Activated CD4-positive, alpha-beta T cell treated with anti-CD3 and anti-CD28 coated beads, Interleukin-2, amount 10 ng/mL, durations not matched to agents 7 days and 5 days (primary cell): Measurements from ENCODE around the gene HTR3A. TPM values are rescaled to one million over a fixed set of nuclear protein-coding genes. Genes with fewer than 3 reads are reported as not detected.
"Not testable (repeated sequence)": the region's sequence is repeated elsewhere in the genome, so short reads cannot be mapped to it uniquely, and the experiment has no call there.

ENCODE experiments used
- CTCF ChIA-PET: fragments of 350-600 bp; sonication (Branson Sonifier 250); formaldehyde crosslinking; loops from one replicate; lab custom pipeline; 2021; ENCODE audit warnings: antibody characterized with exemption; lab: Charles Lee
- POLR2A ChIA-PET: fragments of 350-600 bp; sonication (Branson Sonifier 250); formaldehyde crosslinking; loops from one replicate; lab custom pipeline; 2021; ENCODE audit warnings: antibody characterized with exemption; lab: Charles Lee
- DNase-seq: peaks from one replicate; pipeline ENCODE4 v3.0.0-alpha.2; 2020
- H3K27ac Mint-ChIP-seq: one replicate; pipeline ENCODE4 v1.8.0; 2021; ENCODE audit warnings: mild to moderate bottlenecking, moderate library complexity, mixed read lengths
- H3K27me3 Mint-ChIP-seq: one replicate; pipeline ENCODE4 v1.8.0; 2021; ENCODE audit warnings: mixed read lengths
- H3K36me3 Mint-ChIP-seq: one replicate; pipeline ENCODE4 v1.8.0; 2021; ENCODE audit warnings: low read depth, mixed read lengths
- H3K4me1 Mint-ChIP-seq: one replicate; pipeline ENCODE4 v1.8.0; 2021; ENCODE audit warnings: mixed read lengths
- H3K4me3 Mint-ChIP-seq: one replicate; pipeline ENCODE4 v1.8.0; 2021; ENCODE audit warnings: mild to moderate bottlenecking, moderate library complexity, mixed read lengths
- H3K9me3 Mint-ChIP-seq: one replicate; pipeline ENCODE4 v1.8.0; 2021; ENCODE audit warnings: mixed read lengths
- total RNA-seq, 2 experiments: library from RNA; stranded (reverse); gene quantifications; one replicate each; pipeline ENCODE4 v1.2.3, GENCODE V29; 2021

The HTR3A gene
- total RNA-seq: not detected

- H3K4me1 Mint-ChIP-seq: peaks cover 3% of the 10 kb centered on the region
- ChIA-PET CTCF (interaction anchor here (1.2 to 1.4 kb wide), 2 partner anchors 10 to 54 kb away, joined by 3 read pairs; no protein-coding TSS in a partner anchor), POLR2A (interaction anchor here (0.6 kb wide), 1 partner anchor 18 kb away, joined by 4 read pairs; no protein-coding TSS in a partner anchor)
Observed at GRCh38 chr11:113974741-113975470, at the start of gene HTR3A. Gene HTR3A (plus strand): TSS chr11:113975108. CDS start chr11:113975326, 218 bp downstream.

DNA sequence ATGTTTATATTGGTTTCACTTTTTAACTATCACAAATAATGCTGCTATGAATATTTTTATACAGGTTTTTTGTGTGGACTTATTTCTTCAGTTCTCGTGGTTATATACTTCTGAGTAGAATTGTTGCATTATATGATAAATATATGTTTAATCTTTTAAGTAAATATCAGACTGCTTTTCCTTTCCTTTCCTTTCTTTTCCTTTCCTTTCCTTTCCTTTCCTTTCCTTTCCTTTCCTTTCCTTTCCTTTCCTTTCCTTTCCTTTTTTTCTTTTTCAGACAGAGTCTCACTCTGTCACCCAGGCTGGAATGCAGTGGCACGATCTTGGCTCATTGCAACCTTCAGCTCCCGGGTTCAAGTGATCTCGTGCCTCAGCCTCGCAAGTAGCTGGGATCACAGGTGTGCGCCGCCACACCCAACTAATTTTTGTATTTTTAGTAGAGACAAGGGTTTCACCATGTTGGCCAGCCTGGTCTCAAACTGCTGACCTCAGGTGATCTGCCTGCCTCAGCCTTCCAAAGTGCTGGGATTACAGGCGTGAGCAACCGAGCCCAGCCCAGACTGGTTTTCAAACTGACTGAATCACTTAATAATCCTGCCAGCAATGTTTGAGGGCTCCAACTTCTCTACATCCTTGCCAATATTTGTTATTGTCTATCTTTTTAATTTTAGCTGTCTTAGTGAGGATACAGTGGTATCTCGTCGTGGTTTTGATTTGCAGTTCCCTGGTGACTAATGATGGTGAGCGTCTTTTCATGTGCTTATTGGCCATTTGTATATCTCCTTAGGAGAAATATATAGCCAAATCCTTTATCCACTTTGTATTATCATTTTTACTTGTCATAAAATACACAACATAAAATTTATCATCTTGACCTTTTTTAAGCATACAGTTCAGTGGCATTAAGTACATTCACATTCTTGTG, 48.4 kb upstream of the HTR3A start:
- no peak for DNase-seq
- Mint-ChIP-seq H3K27ac (no peak overlapping the region), H3K4me1 (no peaks in the 10 kb centered on the region), H3K9me3 (no peaks in the 10 kb centered on the region), H3K36me3 (no peaks in the 10 kb centered on the region), H3K4me3 (no peak overlapping the region), H3K27me3 (peaks cover 10% of the 10 kb centered on the region)
- POLR2A ChIA-PET: no interaction called here
- CTCF ChIA-PET: no interaction called here

More at GRCh38 chr11:113974741-113975470, at the start of gene HTR3A:
- Mint-ChIP-seq H3K36me3 (no peaks in the 10 kb centered on the region), H3K9me3 (no peaks in the 10 kb centered on the region), H3K27me3 (peaks cover 2% of the 10 kb centered on the region), H3K4me3 (no peak within 1 kb of the TSS), H3K27ac (no peak within 1 kb of the TSS)
- DNase-seq: no peak

DNA sequence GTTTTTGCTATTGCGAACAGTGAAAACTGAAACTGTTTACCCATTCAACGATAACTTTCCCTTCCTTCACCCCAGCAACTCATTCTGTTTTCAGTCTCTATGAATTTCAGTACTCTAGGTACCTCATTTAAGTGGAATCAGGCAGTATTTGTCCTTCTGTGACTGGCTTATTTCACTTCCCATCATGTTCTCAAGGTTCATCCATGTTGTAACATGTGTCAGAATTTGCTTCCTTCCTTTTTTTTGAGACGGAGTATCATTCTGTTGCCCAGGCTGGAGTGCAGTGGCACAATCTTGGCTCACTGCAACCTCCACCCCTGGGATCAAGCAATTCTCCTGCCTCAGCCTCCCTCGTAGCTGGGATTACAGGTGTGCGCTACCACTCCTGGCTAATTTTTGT, 46.6 kb upstream of the HTR3A start:
- Mint-ChIP-seq H3K4me3 (no peak overlapping the region), H3K4me1 (no peaks in the 10 kb centered on the region), H3K27me3 (peaks cover 10% of the 10 kb centered on the region), H3K36me3 (no peaks in the 10 kb centered on the region), H3K9me3 (no peaks in the 10 kb centered on the region), H3K27ac (no peak overlapping the region)
- ChIA-PET CTCF (no interaction called here), POLR2A (no interaction called here)
- DNase-seq: no peak

GRCh38 chr11:113932788-113933187, 42.1 kb upstream of the HTR3A start:
- ChIA-PET POLR2A (no interaction called here), CTCF (no interaction called here)
- no peaks in the 10 kb centered on the region for H3K36me3 Mint-ChIP-seq
- no peaks in the 10 kb centered on the region for H3K4me1 Mint-ChIP-seq
- H3K9me3 Mint-ChIP-seq: no peaks in the 10 kb centered on the region
- DNase-seq: no peak
- peaks cover 9% of the 10 kb centered on the region for H3K27me3 Mint-ChIP-seq
- no peak overlapping the region for H3K27ac Mint-ChIP-seq
- no peak overlapping the region for H3K4me3 Mint-ChIP-seq

GRCh38 chr11:113934193-113934592, 40.7 kb upstream of the HTR3A start:
- H3K27me3 Mint-ChIP-seq, H3K36me3 Mint-ChIP-seq, H3K27ac Mint-ChIP-seq, DNase-seq, POLR2A ChIA-PET, H3K9me3 Mint-ChIP-seq, H3K4me3 Mint-ChIP-seq, CTCF ChIA-PET, H3K4me1 Mint-ChIP-seq: not testable (repeated sequence)

- H3K4me3 Mint-ChIP-seq: no peak overlapping the region
- no peaks in the 10 kb centered on the region for H3K9me3 Mint-ChIP-seq
- peaks cover 6% of the 10 kb centered on the region for H3K27me3 Mint-ChIP-seq
- no peak overlapping the region for H3K27ac Mint-ChIP-seq
- ChIA-PET CTCF (no interaction called here), POLR2A (no interaction called here)
- no peaks in the 10 kb centered on the region for H3K36me3 Mint-ChIP-seq
- no peak for DNase-seq
- no peaks in the 10 kb centered on the region for H3K4me1 Mint-ChIP-seq
Observed at GRCh38 chr11:113934761-113935160, 40.1 kb upstream of the HTR3A start.

- Mint-ChIP-seq H3K27ac (no peak overlapping the region), H3K4me3 (no peak overlapping the region), H3K9me3 (no peaks in the 10 kb centered on the region), H3K4me1 (no peaks in the 10 kb centered on the region), H3K36me3 (no peaks in the 10 kb centered on the region), H3K27me3 (peaks cover 5% of the 10 kb centered on the region)
- no peak for DNase-seq
- CTCF ChIA-PET: no interaction called here
- POLR2A ChIA-PET: no interaction called here
Observed at GRCh38 chr11:113935858-113936257, 39.0 kb upstream of the HTR3A start.

GRCh38 chr11:113937918-113938317, 37.0 kb upstream of the HTR3A start:
- Mint-ChIP-seq H3K4me3 (no peak overlapping the region), H3K9me3 (no peaks in the 10 kb centered on the region), H3K36me3 (no peaks in the 10 kb centered on the region), H3K27me3 (peaks cover 2% of the 10 kb centered on the region), H3K27ac (no peak overlapping the region), H3K4me1 (no peaks in the 10 kb centered on the region)
- no peak for DNase-seq
- POLR2A ChIA-PET: no interaction called here
- CTCF ChIA-PET: no interaction called here

- no peak overlapping the region for H3K4me3 Mint-ChIP-seq
- H3K27me3 Mint-ChIP-seq: peaks cover 2% of the 10 kb centered on the region
- H3K9me3 Mint-ChIP-seq: no peaks in the 10 kb centered on the region
- H3K36me3 Mint-ChIP-seq: no peaks in the 10 kb centered on the region
- CTCF ChIA-PET: interaction anchor here (0.7 kb wide), 1 partner anchor 87 kb away, joined by 3 read pairs; no protein-coding TSS in a partner anchor
- H3K4me1 Mint-ChIP-seq: no peaks in the 10 kb centered on the region
- no peak for DNase-seq
- no peak overlapping the region for H3K27ac Mint-ChIP-seq
- POLR2A ChIA-PET: no interaction called here
Observed at GRCh38 chr11:113942256-113942655, 32.7 kb upstream of the HTR3A start.

DNA sequence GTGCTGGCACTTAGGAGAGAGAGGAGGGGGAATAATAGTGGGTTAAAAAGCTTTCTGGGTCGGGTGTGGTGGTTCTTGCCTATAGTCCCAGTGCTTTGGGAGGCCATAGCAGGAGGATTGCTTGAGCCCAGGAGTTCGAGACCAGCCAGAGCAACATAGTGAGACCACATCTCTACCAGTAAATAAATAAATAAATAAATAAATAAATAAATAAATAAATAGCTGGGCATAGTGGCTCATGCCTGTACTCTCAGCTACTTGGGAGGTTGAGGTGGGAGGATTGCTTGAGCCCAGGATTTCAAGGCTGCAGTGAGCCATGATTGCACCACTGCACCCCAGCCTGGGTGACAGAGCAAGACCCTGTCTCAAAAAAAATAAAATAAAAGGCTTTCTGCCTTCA, 28.7 kb upstream of the HTR3A start:
- DNase-seq, POLR2A ChIA-PET, H3K36me3 Mint-ChIP-seq, H3K4me3 Mint-ChIP-seq, H3K9me3 Mint-ChIP-seq, H3K4me1 Mint-ChIP-seq, H3K27ac Mint-ChIP-seq, H3K27me3 Mint-ChIP-seq: not testable (repeated sequence)
- CTCF ChIA-PET: interaction anchor here (1.5 kb wide), 1 partner anchor 12 kb away, joined by 4 read pairs; no protein-coding TSS in a partner anchor

DNA sequence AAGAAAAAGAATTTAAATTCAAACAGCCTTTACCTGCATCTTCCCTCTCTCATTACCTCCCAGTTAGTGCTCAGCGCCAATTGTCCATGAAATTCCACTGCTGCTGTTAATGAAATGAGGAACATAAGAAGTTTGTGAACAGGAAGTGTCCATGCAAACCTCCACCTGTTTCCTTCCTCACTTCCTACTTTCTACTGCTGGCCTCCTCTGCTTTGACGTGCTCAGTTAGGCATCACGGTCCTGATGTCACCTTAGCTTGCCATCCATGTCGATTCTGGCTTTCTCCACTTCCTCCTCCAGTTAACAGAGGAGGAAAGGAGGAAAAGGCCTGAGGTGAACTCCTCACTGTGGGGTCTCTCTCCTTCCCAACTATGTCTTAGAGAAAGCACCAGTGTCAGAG, 26.9 kb upstream of the HTR3A start:
- H3K36me3 Mint-ChIP-seq: no peaks in the 10 kb centered on the region
- POLR2A ChIA-PET: no interaction called here
- H3K27me3 Mint-ChIP-seq: peaks cover 4% of the 10 kb centered on the region
- H3K9me3 Mint-ChIP-seq: no peaks in the 10 kb centered on the region
- CTCF ChIA-PET: no interaction called here
- no peaks in the 10 kb centered on the region for H3K4me1 Mint-ChIP-seq
- H3K4me3 Mint-ChIP-seq: no peak overlapping the region
- H3K27ac Mint-ChIP-seq: no peak overlapping the region
- DNase-seq: no peak

DNA sequence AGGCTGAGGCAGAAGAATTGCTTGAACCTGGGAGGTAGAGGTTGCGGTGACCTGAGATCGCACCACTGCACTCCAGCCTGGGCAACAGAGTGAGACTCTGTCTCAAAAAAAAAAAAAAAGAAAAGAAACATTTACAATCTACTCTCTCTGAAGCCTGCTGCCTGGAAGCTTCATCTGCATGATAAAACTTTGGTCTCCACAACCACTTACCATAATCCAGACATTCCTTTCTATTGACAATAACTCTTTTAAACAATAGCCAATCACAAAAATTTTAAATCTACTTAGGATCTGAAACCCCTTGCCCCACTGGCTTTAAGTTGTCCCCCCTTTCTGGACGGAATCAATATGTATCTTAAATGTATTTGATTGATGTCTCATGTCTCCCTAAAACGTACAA, 25.0 kb upstream of the HTR3A start:
- H3K36me3 Mint-ChIP-seq: no peaks in the 10 kb centered on the region

GRCh38 chr11:113951537-113951936, 23.4 kb upstream of the HTR3A start:
- H3K36me3 Mint-ChIP-seq: no peaks in the 10 kb centered on the region
- ChIA-PET CTCF (interaction anchor here (0.6 kb wide), 1 partner anchor 90 kb away, joined by 3 read pairs; no protein-coding TSS in a partner anchor), POLR2A (no interaction called here)
- DNase-seq: no peak
- H3K27ac Mint-ChIP-seq: no peak overlapping the region
- no peaks in the 10 kb centered on the region for H3K4me1 Mint-ChIP-seq
- no peak overlapping the region for H3K4me3 Mint-ChIP-seq
- peaks cover 9% of the 10 kb centered on the region for H3K27me3 Mint-ChIP-seq
- no peaks in the 10 kb centered on the region for H3K9me3 Mint-ChIP-seq

More for the DNA sequence above, 25.0 kb upstream of the HTR3A start:
- no peak for DNase-seq
- H3K27ac Mint-ChIP-seq: no peak overlapping the region
- ChIA-PET POLR2A (no interaction called here), CTCF (interaction anchor here (0.9 kb wide), 1 partner anchor 136 kb away, joined by 3 read pairs; no protein-coding TSS in a partner anchor)
- H3K9me3 Mint-ChIP-seq: no peaks in the 10 kb centered on the region
- H3K27me3 Mint-ChIP-seq: peaks cover 6% of the 10 kb centered on the region
- H3K4me3 Mint-ChIP-seq: no peak overlapping the region
- no peaks in the 10 kb centered on the region for H3K4me1 Mint-ChIP-seq
